Lower leg skin (tissue), 4 donors: ENCODE results near the gene PLPPR1. TPM values are rescaled to one million over a fixed set of nuclear protein-coding genes. Genes with fewer than 3 reads are reported as not detected.
"Not testable (repeated sequence)": the region's sequence is repeated elsewhere in the genome, so short reads cannot be mapped to it uniquely, and the experiment has no call there.

Experiments used
- DNase-seq, 2 donors: peaks; one replicate each; pipeline ENCODE4 v3.0.0-alpha.2; 2019; ENCODE audit warnings: low spot score in 2 of 2
- H3K4me3 ChIP-seq: fragments of 200-600 bp; sonication (generic); 2 replicates; pipeline ENCODE4 v1.5.1; 2017; ENCODE audit warnings: mild to moderate bottlenecking, low read depth; ENCODE audit not compliant: poor library complexity, severe bottlenecking
- CTCF ChIP-seq, 3 donors: fragments of 450-650 bp; IDR thresholded peaks; one replicate each; pipeline ENCODE4 v1.5.1; 2016; ENCODE audit warnings: antibody characterized with exemption in 3 of 3, mild to moderate bottlenecking in 3 of 3, moderate library complexity in 2 of 3
- POLR2A ChIP-seq, 2 donors: fragments of 450-650 bp; IDR thresholded peaks; one replicate each; pipeline ENCODE4 v1.6.1; 2016 to 2017; ENCODE audit warnings: antibody characterized with exemption in 2 of 2, mild to moderate bottlenecking in 1 of 2, moderate library complexity in 1 of 2
- WGBS, 2 donors: methylation state at CpG; one replicate each; pipeline ENCODE4 v1.1.5; 2018; 5-methylcytosine and 5-hydroxymethylcytosine counted together
- intact Hi-C: fragments of 100-400 bp; cut with DNase I; formaldehyde crosslinking; loops from one replicate; pipeline ENCODE4 v1.15.0; 2023; ENCODE audit warnings: low total_unique reads
- total RNA-seq, 4 donors: library from RNA; depleted of rRNA; stranded (reverse); fragments of >200 nt; gene quantifications; one replicate each; pipeline ENCODE4 v1.1.0, GENCODE V29; 2016

Gene PLPPR1
- total RNA-seq, 4 donors from 2014 or later: 0.19 to 2.2 (median 0.39) TPM; not detected in 1

- TF ChIP-seq POLR2A (IDR thresholded peaks at IDR 0.05) (no peak), CTCF (IDR thresholded peaks at IDR 0.05) (no peak)
- intact Hi-C loops: no loop called here
- no peak for DNase-seq
- no peak overlapping the region for H3K4me3 ChIP-seq
- 28 to 41% methylated on average over 1 of the region's 1 CpG for WGBS, 2 donors
Measured at GRCh38 chr9:101326035-101326434, 297.5 kb downstream of the PLPPR1 start.

GRCh38 chr9:101326501-101326900 lies 298.0 kb downstream of the PLPPR1 start:
- no peak overlapping the region for H3K4me3 ChIP-seq
- intact Hi-C loops: no loop called here
- WGBS, 2 donors: 36 to 40% methylated on average over 1 of the region's 1 CpG
- TF ChIP-seq CTCF (IDR thresholded peaks at IDR 0.05): no peak
- no peak for TF ChIP-seq POLR2A (IDR thresholded peaks at IDR 0.05)
- DNase-seq: no peak

GRCh38 chr9:101327422-101327909 lies 298.9 kb downstream of the PLPPR1 start:
- DNase-seq, H3K4me3 ChIP-seq, intact Hi-C loops: not testable (repeated sequence)
- WGBS, 2 donors: 67 to 74% methylated on average over 3 of the region's 3 CpGs

- TF ChIP-seq POLR2A (IDR thresholded peaks at IDR 0.05): no peak
- no peak for TF ChIP-seq CTCF (IDR thresholded peaks at IDR 0.05)
- intact Hi-C loops: no loop called here
- 87 to 97% methylated on average over 1 of the region's 1 CpG for WGBS, 2 donors
Measured at GRCh38 chr9:101332362-101332761, 303.8 kb downstream of the PLPPR1 start.

GRCh38 chr9:101333490-101333889 lies 305.0 kb downstream of the PLPPR1 start:
- H3K4me3 ChIP-seq: no peak overlapping the region
- DNase-seq: no peak
- intact Hi-C loops: no loop called here
- TF ChIP-seq POLR2A (IDR thresholded peaks at IDR 0.05): no peak
- no peak for TF ChIP-seq CTCF (IDR thresholded peaks at IDR 0.05)
- WGBS, 2 donors: 70 to 87% methylated on average over 4 of the region's 4 CpGs

More at GRCh38 chr9:101332362-101332761, 303.8 kb downstream of the PLPPR1 start:
- no peak overlapping the region for H3K4me3 ChIP-seq
- no peak for DNase-seq

- intact Hi-C loops: no loop called here
- DNase-seq: no peak
- TF ChIP-seq CTCF (IDR thresholded peaks at IDR 0.05) (no peak), POLR2A (IDR thresholded peaks at IDR 0.05) (no peak)
- 89 to 93% methylated on average over 25 of the region's 25 CpGs for WGBS, 2 donors
- H3K4me3 ChIP-seq: no peak overlapping the region
Measured at GRCh38 chr9:101333926-101334702, 305.6 kb downstream of the PLPPR1 start.
